PC-9 (cell line): ENCODE results near the gene CREBBP. TPM values are rescaled to one million over a fixed set of nuclear protein-coding genes. Genes with fewer than 3 reads are reported as not detected.

Experiments
- BruUV-seq: library from RNA; stranded (reverse); fragments of 400-500 nt; replicated peaks from 2 replicates; lab custom pipeline; 2021; lab: Mats Ljungman, UMichigan
- CTCF ChIA-PET: fragments of 300-600 bp; sonication (Branson Sonifier 250); formaldehyde crosslinking; loops from one replicate; lab custom pipeline; 2022; ENCODE audit warnings: antibody characterized with exemption; lab: Charles Lee
- POLR2A ChIA-PET: fragments of 300-600 bp; sonication (Branson Sonifier 250); formaldehyde crosslinking; loops from one replicate; lab custom pipeline; 2022; ENCODE audit warnings: antibody characterized with exemption; ENCODE audit not compliant: unreplicated experiment; lab: Charles Lee
- DNase-seq, 2 experiments: peaks; one replicate each; pipeline versions ENCODE4 v3.0.0 to v3.0.0-alpha.2; 2015 to 2022; ENCODE audit warnings: mixed read lengths in 1 of 2
- H2AFZ ChIP-seq: fragments of 200-600 bp; sonication (generic); 2 replicates; pipeline ENCODE4 v1.8.1; 2017; ENCODE audit warnings: antibody characterized with exemption
- H3F3A ChIP-seq: fragments of 200-600 bp; sonication (generic); 2 replicates; pipeline ENCODE4 v1.8.1; 2017; ENCODE audit warnings: antibody characterized with exemption, mild to moderate bottlenecking, low read depth; ENCODE audit not compliant: insufficient read depth
- H3K27ac ChIP-seq: fragments of 200-600 bp; sonication (generic); 2 replicates; pipeline ENCODE4 v1.6.1; 2016; ENCODE audit warnings: mixed run types
- H3K27me3 ChIP-seq: fragments of 200-600 bp; sonication (generic); 2 replicates; pipeline ENCODE4 v1.6.1; 2016; ENCODE audit warnings: low read depth, mixed run types; ENCODE audit not compliant: insufficient read depth
- H3K36me3 ChIP-seq: fragments of 200-600 bp; sonication (generic); 2 replicates; pipeline ENCODE4 v1.6.1; 2016; ENCODE audit warnings: low read depth, mixed run types
- H3K4me1 ChIP-seq: fragments of 200-600 bp; sonication (generic); replicated peaks from 2 replicates; pipeline ENCODE4 v1.6.1; 2016; ENCODE audit warnings: mixed run types; ENCODE audit not compliant: insufficient read depth
- H3K4me2 ChIP-seq: fragments of 200-600 bp; sonication (generic); 2 replicates; pipeline ENCODE4 v1.6.1; 2017; ENCODE audit warnings: mixed run types
- H3K4me3 ChIP-seq: fragments of 200-600 bp; sonication (generic); 2 replicates; pipeline ENCODE4 v1.6.1; 2016; ENCODE audit warnings: mixed run types
- H3K79me2 ChIP-seq: fragments of 200-600 bp; sonication (generic); 2 replicates; pipeline ENCODE4 v1.6.1; 2017; ENCODE audit warnings: low read depth, mixed run types
- H3K9me2 ChIP-seq: fragments of 200-600 bp; sonication (generic); 2 replicates; pipeline ENCODE4 v1.8.1; 2017; ENCODE audit warnings: mild to moderate bottlenecking; ENCODE audit not compliant: insufficient read depth
- H3K9me3 ChIP-seq: fragments of 200-600 bp; sonication (generic); 2 replicates; pipeline ENCODE4 v1.8.1; 2016; ENCODE audit warnings: low read depth; ENCODE audit not compliant: insufficient read depth
- H4K20me1 ChIP-seq: fragments of 200-600 bp; sonication (generic); 2 replicates; pipeline ENCODE4 v1.8.1; 2017; ENCODE audit not compliant: insufficient read depth
- EZH2 ChIP-seq: fragments of 200-600 bp; sonication (generic); IDR thresholded peaks from 2 replicates; pipeline ENCODE4 v1.8.0; 2017; ENCODE audit warnings: antibody characterized with exemption, low read depth
- intact Hi-C: fragments of 100-400 bp; cut with micrococcal nuclease; formaldehyde crosslinking; loops from one replicate; pipeline ENCODE4 v1.10.0; 2022; ENCODE audit not compliant: unreplicated experiment
- total RNA-seq: library from RNA; stranded (reverse); gene quantifications from 2 replicates; pipeline ENCODE4 v1.2.3, GENCODE V29; 2021
- TF ChIP-seq, protein P1 (sequence below): fragments of 200-600 bp; sonication (generic); conservative IDR thresholded peaks from 2 replicates; pipeline ENCODE4 v1.6.1; 2017; ENCODE audit warnings: mixed run types, antibody characterized with exemption, mild to moderate bottlenecking, moderate library complexity

Gene CREBBP
- total RNA-seq, 1 experiment from 2014 or later, result 74.9 TPM

DNA sequence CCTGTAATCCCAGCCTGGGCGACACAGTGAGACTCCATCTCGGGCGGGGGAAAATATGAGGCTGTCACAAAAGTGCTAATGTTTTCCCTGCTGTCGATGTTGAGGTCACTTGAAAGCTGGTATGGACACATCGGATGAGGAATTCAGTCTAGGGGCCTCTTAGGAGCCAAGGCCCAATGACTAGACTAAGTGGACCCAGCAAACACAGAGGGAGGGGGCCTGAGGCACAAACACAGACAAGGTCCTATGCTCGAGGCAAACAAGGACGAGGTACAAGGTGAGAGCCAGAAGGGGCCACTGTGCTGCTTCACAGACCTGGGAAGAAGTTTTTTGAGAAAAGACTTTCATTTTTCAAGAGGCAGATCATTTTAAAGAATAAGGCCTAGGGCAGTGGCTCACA lies 178.4 kb downstream of the CREBBP start:
- H3K27ac ChIP-seq, result no peak overlapping the region
- TF ChIP-seq, protein P1, sequence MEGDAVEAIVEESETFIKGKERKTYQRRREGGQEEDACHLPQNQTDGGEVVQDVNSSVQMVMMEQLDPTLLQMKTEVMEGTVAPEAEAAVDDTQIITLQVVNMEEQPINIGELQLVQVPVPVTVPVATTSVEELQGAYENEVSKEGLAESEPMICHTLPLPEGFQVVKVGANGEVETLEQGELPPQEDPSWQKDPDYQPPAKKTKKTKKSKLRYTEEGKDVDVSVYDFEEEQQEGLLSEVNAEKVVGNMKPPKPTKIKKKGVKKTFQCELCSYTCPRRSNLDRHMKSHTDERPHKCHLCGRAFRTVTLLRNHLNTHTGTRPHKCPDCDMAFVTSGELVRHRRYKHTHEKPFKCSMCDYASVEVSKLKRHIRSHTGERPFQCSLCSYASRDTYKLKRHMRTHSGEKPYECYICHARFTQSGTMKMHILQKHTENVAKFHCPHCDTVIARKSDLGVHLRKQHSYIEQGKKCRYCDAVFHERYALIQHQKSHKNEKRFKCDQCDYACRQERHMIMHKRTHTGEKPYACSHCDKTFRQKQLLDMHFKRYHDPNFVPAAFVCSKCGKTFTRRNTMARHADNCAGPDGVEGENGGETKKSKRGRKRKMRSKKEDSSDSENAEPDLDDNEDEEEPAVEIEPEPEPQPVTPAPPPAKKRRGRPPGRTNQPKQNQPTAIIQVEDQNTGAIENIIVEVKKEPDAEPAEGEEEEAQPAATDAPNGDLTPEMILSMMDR, result no peak
- no peak for TF ChIP-seq EZH2
- H3K4me1 ChIP-seq, result no peaks in the 10 kb centered on the region
- peaks cover 5% of the 10 kb centered on the region; the same call in 1 of the 2 replicates for H3F3A ChIP-seq
- intact Hi-C loops, result no loop called here
- no peaks in the 10 kb centered on the region for H3K9me2 ChIP-seq
- CTCF ChIA-PET, result interaction anchor here (0.7 kb wide), 1 partner anchor 14 kb away, joined by 9 read pairs; no protein-coding TSS in a partner anchor
- H3K79me2 ChIP-seq, result peaks cover 20% of the 10 kb centered on the region
- POLR2A ChIA-PET, result interaction anchor here (0.6 kb wide), 1 partner anchor 714 kb away, joined by 5 read pairs; no protein-coding TSS in a partner anchor
- H3K9me3 ChIP-seq, result no peaks in the 10 kb centered on the region
- H3K36me3 ChIP-seq, result no peaks in the 10 kb centered on the region
- no TSS peak for BruUV-seq
- DNase-seq, result no peak
- no peak overlapping the region for H3K4me2 ChIP-seq
- H3K4me3 ChIP-seq, result no peak overlapping the region
- no peaks in the 10 kb centered on the region for H3K27me3 ChIP-seq
- no peak overlapping the region for H2AFZ ChIP-seq
- peaks cover 13% of the 10 kb centered on the region for H4K20me1 ChIP-seq

DNA sequence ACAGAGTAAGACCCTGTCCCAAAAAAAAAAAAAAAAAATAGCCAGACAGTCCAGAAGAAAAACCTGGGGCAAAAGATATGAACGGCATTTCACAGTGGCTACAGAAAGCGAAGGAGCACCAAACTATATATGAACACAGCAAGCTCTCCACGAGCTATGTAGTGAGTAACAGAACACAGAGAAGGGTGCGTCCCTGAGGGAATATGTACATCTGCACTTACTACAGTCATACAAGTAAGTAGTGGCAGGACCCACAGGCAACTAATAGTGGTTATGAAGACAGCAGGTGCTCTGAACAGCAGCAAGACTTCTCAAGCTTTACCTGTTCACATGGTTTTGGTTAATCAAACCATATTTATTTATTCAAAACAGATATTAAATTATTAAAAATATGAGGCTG lies 179.0 kb downstream of the CREBBP start:
- ChIA-PET CTCF (interaction anchor here (0.7 kb wide), 1 partner anchor 13 kb away, joined by 9 read pairs; no protein-coding TSS in a partner anchor), POLR2A (interaction anchor here (0.5 kb wide), 1 partner anchor 16 kb away, joined by 5 read pairs; the partner anchor contains the start of gene TRAP1)
- TF ChIP-seq, protein P1, result no peak
- TF ChIP-seq EZH2, result no peak

DNA sequence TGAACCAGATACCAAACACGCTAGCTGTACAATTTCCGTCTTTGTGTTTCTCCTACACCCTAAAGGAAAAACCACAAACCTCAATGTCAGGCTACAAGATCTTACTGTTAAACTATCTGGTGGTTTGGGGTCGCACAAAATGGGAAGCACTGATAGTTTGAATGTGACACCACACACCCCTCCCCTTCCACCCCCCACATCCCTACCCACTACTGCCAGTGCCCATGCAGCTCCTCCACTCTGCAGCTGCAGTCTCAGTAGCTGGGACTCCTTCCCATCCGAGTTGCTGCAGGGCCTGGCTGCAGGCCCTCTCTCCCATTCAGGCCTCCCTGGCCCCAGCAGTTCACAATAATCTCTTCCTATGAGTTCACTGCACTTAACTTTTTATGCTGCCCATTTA lies 181.6 kb downstream of the CREBBP start:
- Histone ChIP-seq H3F3A (peaks cover 6% of the 10 kb centered on the region; the same call in 1 of the 2 replicates), H3K27me3 (no peaks in the 10 kb centered on the region), H4K20me1 (peaks cover 29% of the 10 kb centered on the region), H3K4me2 (no peak overlapping the region), H3K79me2 (peaks cover 30% of the 10 kb centered on the region), H3K9me3 (no peaks in the 10 kb centered on the region), H2AFZ (no peak overlapping the region), H3K36me3 (no peaks in the 10 kb centered on the region), H3K27ac (no peak overlapping the region), H3K4me1 (no peaks in the 10 kb centered on the region), H3K9me2 (no peaks in the 10 kb centered on the region), H3K4me3 (no peak overlapping the region)
- DNase-seq, result no peak
- intact Hi-C loops, result loop anchor here (10.0 kb wide), 1 partner anchor 556 kb away; no protein-coding TSS in a partner anchor
- BruUV-seq, result no TSS peak
- ChIA-PET CTCF (no interaction called here), POLR2A (no interaction called here)
- TF ChIP-seq EZH2, result no peak
- TF ChIP-seq, protein P1, result no peak

More for the DNA sequence above, 179.0 kb downstream of the CREBBP start:
- no peak overlapping the region for H3K4me2 ChIP-seq
- H3K36me3 ChIP-seq, result no peaks in the 10 kb centered on the region
- H3K9me3 ChIP-seq, result no peaks in the 10 kb centered on the region
- DNase-seq, result no peak
- H3F3A ChIP-seq, result peaks cover 10% of the 10 kb centered on the region; the same call in 1 of the 2 replicates
- H3K79me2 ChIP-seq, result peaks cover 17% of the 10 kb centered on the region
- no peak overlapping the region for H3K27ac ChIP-seq
- H2AFZ ChIP-seq, result no peak overlapping the region
- intact Hi-C loops, result no loop called here
- no peaks in the 10 kb centered on the region for H3K27me3 ChIP-seq
- no TSS peak for BruUV-seq
- H3K4me3 ChIP-seq, result no peak overlapping the region
- H3K4me1 ChIP-seq, result no peaks in the 10 kb centered on the region
- H3K9me2 ChIP-seq, result no peaks in the 10 kb centered on the region
- H4K20me1 ChIP-seq, result peaks cover 18% of the 10 kb centered on the region
